HG02642 (cell line): ENCODE results near the gene EPB42.

Experiments used
- ATAC-seq: cut with Tn5 transposase; IDR thresholded peaks from one replicate; pipeline ENCODE4 v1.9.1; 2021; ENCODE audit warnings: mild to moderate bottlenecking; ENCODE audit not compliant: unreplicated experiment, poor library complexity

Gene EPB42

DNA sequence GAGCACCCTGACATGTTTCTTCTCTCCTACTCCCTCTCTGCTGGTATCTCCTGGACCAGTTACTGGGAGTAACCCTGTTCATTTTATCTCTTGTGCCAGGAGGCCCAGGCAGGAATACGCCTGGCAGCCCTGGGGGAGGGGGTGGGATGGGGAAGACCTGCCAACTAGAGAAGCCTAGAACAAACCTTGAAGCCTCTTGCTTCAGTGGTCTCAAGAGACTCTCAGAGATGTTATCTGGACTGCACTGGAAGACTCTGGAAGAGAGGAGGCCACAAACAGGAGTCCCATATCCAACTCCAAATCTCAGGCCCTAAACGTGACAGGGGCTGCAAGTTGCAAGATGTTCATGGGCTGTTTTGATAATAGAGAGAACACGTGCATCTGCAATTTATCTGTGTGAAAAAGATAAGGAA is at the start of gene EPB42:
Gene EPB42 (minus strand): TSS at position 28 of the 413 bp plus-strand sequence. CDS start 193 bp downstream, outside the sequence.
- no peak for ATAC-seq

DNA sequence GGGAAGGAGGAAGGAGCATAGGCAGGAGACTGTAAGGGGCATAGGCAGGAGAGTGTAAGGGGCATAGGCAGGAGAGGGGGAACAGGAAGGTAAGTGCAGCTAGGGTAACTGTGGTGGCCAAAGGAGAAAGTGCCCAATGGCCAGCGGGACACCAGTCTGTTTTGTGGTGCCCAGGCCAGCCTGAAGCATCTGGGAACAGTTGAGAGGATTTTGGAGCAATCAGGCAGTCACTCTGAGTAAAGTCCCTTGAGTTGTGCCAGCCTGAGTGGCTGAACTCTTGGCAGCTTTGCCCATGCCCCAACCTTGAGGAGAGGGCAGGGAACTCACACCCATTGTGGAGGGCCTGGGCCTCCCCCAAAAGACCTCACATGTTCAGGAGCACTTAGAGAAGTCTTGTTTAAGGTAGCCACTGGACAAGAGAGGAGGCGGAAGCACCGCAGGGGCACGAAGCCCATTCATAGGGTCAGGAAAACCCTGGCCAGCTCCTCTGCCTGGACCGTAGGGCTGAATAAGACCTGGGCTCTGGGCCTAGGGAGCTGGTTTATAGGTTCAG is 49.4 kb upstream of the EPB42 start:
- no peak for ATAC-seq

DNA sequence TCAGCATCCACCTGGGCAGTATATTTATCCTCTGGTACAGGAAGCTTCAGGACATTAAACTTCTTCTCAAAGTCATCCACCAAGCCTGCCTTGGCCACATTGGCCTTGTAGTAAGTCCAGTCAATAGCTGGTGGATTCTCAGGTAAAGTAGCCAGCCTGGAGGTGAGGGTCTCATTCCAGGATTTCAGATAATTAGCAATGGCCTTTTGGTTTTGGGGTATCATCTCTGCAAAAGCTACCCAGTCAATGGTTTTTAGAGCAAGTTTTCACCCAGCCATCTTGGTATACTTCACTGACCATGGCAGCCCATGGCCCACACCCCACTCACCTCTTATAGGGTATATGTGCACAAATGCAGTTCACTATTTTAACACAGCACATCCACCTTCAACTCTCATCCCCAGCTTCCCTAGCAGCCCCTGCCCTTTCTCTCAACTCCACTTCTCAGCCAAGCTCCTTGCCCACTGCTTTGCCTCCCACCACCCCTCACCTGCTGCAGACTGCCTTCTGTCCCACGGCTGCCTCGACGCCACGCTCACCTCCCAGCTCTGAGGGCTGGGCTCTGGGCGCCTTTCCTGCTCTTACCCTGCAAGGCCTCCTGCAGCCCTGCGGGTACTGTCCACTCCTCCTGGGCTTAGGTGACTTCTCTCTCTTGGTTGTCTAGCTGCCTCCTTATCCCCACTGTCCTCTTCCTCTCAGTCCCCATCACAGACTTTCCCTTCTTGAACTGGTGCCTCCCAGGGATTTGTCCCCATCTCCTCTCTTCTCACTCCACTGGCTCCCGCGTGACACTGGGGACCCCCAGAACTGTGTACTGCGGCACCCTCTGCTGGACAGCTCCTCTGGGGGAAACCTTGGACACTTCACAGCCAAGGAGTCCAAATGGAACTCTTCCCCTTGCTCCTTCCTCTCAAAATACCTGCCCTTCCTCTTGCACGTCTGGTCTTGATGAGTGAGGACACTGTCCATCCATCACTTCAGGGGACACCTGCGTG is 47.6 kb upstream of the EPB42 start:
- ATAC-seq = no peak

DNA sequence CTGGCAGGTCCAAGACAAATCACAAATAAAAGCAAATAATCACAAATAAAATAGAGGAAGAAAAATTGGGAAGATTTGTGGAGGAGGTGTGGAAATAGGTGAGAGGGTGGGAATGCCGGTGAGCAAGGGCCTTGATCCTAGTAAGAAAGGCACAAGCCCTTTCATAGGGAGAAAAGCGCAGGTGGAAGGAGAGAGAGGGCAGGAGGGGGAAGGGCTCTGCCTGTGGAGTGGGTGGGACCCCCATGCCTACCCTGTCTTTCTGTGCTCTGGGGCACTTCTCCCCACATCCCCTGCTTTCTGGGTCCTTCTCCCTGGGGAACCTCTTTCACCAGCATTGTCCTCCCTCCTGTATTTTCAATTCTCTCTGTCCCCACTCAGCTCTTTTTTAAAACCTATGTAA is 46.6 kb upstream of the EPB42 start:
- ATAC-seq = no peak

DNA sequence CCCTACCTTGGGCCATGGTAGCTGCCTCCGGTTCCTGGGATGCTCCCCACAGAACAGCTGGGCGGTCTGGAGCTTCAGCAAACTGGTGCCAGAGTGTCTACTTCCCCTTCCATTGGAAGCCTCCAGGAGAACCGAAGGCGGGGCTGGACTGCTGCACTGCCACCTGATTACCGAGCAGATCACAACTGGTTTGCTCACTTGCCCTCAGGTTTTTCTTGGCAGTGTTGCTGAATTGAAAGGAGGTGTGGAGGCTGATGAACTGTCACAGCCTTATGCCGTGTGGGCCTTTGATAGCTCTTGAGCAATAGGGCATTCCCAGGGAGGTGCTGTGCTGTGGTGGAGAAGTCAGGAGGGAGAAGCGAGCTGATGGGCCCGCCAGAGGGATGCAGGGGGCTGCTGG is 46.0 kb upstream of the EPB42 start, which contains the start of gene TGM5:
Gene TGM5 (minus strand): TSS at position 95 of the 400 bp plus-strand sequence. CDS start 79 bp downstream, at position 16.
- ATAC-seq = no peak

DNA sequence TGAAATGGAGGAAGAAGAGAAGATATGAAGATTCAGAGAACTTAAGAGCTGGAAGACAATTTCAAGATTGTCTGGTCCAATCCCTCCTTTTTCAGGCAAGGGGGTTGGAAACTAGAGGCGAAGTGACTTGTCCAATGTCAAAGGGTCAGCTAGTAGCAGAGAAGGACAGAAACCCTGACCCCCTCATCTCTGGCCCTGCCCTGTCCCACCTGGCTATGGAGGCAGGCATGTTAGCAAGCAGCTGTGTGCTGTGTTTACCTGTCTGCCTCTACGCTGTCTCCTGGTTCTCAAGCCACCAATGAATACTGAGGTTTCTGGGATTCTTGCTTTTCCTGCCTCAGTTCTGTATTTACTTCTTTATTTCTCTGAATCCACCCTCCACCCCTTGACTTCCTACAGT is 45.6 kb upstream of the EPB42 start:
- ATAC-seq = no peak

DNA sequence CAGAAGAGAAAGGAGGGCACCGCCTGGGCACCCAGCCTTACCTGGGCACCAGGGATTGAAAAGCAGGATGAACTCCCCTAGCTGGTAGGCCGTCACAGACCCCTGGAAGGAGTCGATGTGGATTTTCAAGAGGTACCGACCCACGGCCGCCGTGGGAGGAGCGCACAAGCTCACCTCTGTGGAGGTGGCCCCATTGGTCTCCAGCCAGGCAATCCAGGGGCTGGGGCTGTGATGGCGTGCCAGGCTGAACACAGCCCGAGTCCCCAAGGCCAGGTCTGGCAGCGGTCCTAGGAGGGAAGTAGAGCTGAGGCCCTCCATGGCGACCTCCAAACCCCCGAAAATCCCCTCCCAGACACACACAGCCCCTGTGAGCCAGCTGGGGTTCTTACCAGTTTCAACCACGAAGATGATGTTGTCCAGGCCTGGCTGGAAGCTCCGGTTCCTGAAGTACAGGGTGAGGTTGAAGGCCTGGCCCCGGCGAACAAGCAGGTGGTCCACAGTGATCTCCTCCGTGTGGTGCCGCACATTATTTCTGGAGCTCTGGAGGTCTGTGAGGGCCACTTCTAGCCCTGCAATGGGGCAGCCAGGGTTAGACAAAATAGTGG is 39.3 kb upstream of the EPB42 start:
- ATAC-seq = no peak

DNA sequence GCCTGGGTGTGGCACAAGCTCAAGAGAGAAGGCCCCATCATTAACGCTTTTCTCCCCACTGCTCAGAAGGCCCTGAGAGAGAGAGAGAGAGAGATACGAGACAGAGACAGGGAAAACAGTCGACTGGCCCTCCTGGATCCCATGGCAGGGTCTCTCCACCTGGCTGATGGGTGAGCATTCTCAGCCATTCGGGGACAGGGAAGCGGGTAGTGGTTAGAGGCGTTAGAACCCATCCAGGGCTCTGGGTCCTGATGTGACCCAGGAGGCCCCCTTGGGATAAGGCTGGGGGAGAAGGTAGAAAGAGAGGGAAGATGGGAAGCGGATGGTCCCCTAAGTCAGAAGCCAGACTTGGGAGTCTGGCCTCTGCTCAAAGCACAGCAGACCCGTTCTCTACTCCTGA is 38.0 kb upstream of the EPB42 start:
- no peak for ATAC-seq

DNA sequence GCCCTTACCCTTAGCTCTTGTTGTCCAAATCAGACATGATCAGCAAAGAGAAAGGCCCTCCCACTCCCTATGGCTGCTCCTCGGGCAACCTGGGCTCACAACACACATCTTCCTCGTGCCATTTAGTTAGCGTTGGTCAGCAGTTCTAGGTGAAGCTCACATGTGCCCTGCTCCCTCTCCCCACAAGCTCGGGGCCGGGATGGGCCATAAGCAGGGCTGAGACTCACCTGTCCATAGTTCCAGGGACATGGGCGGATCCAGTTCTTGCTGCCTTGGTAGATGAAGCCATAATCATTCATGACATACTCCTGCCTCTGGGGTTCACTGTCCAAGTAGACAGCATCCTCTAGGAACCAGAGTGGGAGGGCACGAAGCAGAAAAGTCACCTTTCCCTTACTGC is 35.5 kb upstream of the EPB42 start:
- no peak for ATAC-seq

DNA sequence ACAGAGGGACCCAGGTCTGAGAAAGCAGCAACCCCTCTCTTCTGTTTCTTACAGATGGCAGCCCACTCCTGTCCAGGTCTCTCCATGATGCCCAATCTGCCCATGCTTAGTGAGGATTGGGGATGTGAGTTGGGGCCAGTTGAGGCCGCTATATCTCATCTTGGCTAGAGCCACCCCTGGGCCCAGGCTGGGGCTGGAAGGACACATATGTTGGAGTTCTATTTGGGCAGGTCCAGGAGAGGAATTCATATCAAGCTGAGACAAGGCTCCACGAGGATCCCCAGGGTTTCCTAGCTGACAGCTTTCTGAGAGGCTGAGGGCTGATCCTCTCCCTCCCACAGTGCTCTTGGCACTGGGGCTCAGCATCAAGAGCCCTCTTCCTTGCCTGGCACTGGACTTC is 34.6 kb upstream of the EPB42 start:
- ATAC-seq = no peak

DNA sequence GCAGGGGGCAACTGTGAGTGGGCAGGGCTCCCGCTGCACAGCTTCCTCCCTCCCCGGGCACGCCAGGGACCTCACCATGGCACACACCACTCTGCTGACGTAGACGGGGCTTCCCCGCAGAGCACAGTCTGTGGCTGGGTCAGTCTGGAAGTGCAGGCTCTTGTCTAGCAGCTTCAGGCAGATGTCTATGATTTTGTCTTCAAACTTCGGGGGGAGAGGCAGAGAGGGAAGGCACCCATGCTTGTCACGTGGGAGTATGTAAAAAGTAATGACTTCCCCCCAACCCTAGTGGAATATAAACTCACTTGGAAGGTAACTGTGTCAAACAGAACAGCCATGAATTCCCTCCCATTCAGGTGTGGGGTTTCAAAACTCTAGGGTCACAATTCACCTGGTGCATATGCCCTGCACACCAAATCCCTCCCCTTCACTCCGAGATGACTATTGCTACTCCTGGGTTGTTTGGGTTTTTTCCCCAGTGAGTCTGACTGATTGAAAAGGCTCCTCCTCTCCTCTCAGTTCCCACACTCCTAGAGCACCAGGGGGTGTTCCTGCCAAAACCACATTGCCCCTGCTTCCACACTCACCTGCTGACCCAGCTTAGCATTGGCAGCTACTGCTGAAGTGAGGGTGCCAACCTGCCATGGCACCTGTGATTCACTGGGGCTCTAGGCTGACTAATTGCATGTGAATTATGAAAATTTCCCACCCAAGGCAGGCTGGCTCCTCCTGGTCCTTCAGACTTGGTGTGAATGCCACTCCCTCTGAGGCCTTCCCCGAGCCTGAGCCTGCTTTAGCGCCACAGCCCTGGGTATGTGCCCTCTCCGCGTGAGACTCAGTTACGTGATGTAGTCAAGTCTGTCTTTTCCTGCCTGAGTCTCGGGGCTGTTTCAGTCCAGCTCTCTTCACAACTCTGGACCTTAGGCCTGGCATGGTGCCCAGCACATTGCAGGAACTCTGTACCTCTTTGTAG is 32.9 kb upstream of the EPB42 start:
- ATAC-seq = peak; percentile 56

DNA sequence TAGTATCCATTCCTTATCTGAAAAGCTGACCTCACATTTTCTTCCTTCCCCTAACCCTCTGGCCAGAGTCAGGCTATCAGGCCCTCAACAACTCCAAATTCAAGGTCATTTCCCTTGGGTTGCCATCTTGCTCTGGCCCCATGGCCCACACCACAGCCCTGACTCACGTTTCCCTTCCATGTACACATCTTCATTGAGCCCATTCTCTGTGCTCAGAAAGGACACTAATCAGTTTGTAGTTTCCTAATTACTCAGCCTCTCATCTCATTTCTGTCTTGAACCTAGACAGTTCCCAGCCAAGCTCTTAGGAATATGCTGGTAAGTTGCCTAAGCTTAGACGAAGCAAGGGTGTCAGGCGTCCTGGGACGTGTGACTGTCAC is 31.0 kb upstream of the EPB42 start:
- no peak for ATAC-seq

DNA sequence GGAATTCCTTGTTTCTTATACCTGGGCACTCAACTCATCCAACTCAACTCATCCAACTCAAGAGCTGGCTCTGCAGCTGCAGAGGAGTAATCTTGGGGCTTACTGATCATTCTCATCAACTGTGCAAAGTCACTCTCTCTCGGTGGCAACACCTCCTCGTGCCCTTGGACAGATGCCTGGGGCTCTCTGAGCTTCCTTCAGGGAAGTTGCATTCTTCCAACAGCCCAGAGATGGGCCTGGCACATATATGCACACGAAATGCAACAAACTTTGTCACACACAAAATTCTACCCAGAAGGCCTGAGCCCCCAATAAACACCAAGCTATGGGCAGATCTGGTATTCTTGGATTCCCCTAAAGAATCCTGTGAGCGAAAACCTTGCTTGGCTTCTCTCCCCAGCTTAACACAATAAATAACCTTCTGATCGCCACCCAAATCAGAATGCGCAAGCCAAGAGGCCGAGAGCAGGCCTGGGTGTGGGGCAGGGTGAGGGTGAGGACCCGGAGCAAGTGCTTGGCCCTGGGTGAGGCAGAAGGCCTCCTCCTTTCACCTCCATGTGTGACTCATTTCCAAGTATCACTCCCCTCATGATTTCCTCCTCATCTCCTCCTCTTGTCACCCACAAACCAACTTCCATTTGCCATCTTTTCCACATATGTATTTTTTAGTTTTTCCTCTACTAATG is 30.5 kb upstream of the EPB42 start:
- ATAC-seq = no peak

DNA sequence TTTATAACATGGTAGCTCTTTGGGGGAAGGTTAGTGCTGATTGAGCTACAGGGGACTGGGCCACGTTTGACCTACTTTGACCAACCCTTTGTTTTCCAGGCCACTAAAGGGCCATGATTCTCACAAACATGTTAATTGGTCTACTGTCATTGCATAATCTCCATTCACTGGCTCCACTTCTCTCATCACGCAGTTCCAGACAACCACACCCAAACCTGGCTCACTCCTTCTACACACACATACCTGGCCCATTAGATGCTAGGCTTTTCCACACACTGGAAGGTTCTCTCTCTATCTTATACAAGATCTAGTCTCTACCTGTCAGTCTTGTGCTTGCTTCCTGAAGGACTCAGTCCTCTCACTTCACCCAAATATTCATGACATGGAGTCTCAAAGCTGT is 30.0 kb upstream of the EPB42 start:
- no peak for ATAC-seq

DNA sequence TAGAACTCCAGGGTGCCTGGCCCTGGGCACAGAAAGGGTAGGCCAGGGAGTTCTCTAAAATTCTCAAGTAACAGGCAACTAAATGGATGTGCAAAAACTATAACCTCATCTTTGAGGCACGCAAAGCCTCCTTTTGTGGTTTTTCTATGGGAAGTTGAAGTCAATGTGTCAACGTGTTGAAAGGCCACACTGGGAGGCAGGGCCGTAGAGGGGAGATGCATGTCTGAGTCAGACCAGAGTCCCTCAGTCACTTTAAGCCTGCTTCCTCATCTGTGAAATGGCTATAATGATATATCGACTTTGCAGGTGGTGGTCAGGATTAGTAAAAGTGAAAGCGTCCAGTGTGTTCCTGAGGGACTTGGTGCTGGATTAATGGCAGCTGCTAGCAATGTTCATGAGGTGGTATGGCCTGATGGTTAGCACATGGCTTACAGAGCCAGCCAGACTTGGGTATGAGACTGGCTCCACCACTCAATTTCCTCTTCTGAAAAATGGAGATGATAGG is 28.9 kb upstream of the EPB42 start:
- ATAC-seq = peak; percentile 44

DNA sequence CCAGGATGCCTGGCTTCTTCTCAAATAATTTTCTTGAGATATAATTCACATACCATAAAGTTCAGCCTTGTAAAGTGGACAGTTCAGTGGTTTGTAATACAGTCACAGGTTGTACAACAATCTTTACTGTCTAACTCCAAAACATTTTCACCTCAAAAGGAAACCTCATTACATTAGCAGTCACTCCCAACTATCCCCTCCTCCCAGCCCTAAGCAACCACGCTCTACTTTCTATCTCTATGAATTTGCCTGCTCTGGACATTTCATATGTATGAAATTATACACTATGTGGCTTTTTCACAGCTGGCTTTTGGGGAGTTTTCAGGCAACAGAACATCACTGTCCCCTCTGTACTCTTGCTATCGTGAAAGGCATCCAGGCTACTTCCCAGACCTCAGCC is 28.4 kb upstream of the EPB42 start:
- peak; percentile 7 for ATAC-seq

DNA sequence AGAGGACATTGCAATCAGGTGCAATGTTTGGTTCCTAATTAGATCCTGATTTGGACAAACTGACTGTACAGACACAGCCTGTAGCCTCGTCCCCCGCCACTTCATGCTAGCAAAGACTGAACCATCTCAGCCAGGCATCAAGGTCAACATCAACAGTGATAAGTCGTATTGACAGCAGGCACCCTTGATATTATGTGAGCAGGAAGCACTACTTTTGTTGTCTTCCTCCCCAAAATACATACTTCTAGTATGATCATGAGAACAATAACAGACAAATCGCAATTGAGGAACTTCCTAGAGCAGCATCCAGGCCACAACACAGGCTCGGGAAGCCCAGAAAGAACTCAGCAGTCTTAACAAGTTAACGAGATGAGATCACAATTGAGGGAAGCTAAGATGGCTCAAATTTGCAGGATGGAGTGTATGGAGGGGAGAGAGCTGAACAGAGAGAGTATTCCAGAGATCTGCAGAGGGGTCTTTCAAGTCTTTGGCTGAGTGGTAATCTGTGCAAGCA is 25.5 kb upstream of the EPB42 start:
- no peak for ATAC-seq

DNA sequence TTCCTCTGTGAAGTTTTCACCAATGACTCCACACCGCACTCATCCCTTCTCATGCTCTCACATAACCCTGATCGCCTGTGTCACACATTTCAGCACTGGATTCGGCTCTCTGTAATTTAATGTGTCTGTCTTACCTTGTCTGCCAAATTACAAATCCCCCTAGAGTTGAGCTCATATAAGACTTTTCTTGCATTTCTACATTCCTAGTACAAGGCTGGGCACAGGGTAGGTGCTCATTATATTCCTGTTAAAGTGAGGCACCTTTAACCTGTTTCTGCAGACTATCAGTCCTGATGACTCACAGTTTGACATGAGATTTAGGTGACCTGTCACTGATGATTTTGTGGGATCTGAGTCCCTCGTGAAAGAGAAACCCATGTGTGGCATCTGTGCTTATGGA is 23.3 kb upstream of the EPB42 start:
- no peak for ATAC-seq

DNA sequence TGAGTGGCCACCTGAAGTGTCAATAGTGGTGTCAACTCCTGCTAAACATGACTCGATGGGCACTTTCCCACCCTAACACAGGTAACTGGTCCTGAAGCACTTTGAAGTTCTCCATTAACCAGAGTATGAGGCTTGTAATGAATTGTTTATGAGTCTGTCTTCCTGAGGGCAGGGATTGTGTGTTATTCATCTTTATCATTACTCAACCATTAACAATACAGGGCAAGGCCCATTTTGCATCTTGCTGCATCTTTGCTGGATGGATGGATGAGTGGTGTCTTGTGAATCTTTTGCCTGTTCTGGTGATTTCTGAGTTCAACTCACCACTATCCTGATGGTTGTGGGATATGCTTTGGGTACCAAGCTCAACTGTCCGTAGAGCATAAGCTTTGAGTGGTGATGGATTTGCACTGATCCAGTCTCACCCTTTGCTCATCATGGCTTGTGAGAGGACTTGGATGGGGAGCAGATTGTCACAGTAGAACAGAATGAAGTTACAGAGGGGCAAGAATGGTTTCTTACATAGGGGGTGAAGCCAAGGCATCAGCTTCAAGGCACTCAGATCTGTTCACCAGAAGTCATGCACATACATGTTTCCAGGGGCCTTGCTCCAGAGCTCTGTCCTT is 22.3 kb upstream of the EPB42 start:
- ATAC-seq = no peak
